ENCODE results near the gene DERA.
"Not testable (repeated sequence)": the region's sequence is repeated elsewhere in the genome, so short reads cannot be mapped to it uniquely, and the experiment has no call there.

Gene DERA

DNA sequence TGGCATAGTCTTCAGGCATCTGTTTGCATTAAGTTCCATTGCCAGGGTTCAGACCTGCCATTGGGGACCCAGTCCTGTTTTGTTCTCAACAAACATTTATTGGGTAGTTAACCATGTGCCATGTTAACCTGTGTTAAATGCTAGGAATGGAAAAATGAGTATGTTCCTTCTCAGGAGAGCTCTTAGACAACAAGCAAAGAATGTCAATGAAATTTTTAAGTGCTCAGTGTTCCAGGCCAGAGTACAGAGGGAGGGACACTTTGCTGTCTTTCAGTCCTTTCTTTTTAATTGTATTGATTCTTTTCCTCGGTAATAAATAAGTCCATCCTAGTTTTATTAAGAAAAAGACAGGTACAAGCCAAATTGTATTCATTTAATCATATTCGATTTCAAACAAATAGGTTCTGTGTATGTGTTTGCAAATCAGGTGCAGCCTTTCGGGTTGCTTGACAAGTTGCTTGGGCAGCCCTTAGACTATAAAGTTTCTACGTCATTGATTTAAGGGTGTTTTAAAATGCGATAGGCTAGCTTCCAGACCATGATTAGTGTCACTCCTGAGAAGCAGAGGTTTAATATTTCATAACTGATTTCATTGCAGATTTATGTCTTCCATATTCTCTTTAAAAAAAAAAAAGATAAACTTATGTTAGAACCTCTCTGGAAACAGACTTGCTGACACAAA lies 123.1 kb downstream of the DERA start:
- Mint-ChIP-seq H3K36me3 (peaks cover 34% of the 10 kb centered on the region), H3K9me3 (ENCODE audit: low read depth) (no peaks in the 10 kb centered on the region), H3K4me1 (ENCODE audit: low read depth) (no peaks in the 10 kb centered on the region), H3K27ac (no peak overlapping the region), H3K4me3 (no peak overlapping the region), H3K27me3 (no peaks in the 10 kb centered on the region)

DNA sequence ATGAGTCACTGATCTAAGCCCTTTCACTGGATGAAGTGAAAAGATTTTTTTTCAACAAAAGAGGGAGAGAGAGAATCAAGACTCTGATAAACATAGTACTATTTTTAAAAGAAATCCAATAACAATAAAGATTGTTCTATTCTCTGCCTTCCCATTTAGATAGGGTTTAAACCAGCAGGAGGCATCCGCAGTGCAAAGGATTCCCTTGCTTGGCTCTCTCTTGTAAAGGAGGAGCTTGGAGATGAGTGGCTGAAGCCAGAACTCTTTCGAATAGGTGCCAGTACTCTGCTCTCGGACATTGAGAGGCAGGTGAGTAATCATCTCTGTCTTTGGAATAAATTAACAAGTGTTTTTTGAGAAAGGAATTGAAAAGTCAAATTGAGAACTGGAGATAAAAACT lies 124.9 kb downstream of the DERA start:
- Mint-ChIP-seq H3K9me3 (ENCODE audit: low read depth) (no peaks in the 10 kb centered on the region), H3K27ac (no peak overlapping the region), H3K4me1 (ENCODE audit: low read depth) (no peaks in the 10 kb centered on the region), H3K27me3 (no peaks in the 10 kb centered on the region), H3K36me3 (peaks cover 38% of the 10 kb centered on the region), H3K4me3 (no peak overlapping the region)

DNA sequence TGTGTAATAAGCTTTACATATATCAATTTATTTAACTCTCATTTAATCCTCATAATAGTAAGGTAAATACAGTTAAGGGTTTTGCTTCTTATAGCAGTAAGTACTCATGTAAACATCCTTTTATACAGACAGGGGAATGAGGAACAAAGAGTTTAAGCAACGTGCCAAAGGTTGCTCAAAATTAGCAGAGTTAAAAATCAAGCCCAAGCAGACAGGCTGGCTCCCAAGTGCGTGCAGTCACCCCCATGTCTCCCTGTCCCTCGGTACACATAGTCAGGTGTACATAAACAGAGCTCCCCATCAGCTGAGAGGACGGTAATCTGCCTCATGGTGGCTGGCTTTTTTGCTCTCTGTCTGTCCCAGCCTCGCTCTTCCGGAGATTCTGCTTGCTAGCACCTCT lies 126.4 kb downstream of the DERA start:
- H3K36me3 Mint-ChIP-seq, result peaks cover 32% of the 10 kb centered on the region
- no peaks in the 10 kb centered on the region for H3K4me1 Mint-ChIP-seq (ENCODE audit: low read depth)
- peaks cover 4% of the 10 kb centered on the region for H3K9me3 Mint-ChIP-seq (ENCODE audit: low read depth)
- no peak overlapping the region for H3K27ac Mint-ChIP-seq
- H3K4me3 Mint-ChIP-seq, result no peak overlapping the region
- H3K27me3 Mint-ChIP-seq, result no peaks in the 10 kb centered on the region

DNA sequence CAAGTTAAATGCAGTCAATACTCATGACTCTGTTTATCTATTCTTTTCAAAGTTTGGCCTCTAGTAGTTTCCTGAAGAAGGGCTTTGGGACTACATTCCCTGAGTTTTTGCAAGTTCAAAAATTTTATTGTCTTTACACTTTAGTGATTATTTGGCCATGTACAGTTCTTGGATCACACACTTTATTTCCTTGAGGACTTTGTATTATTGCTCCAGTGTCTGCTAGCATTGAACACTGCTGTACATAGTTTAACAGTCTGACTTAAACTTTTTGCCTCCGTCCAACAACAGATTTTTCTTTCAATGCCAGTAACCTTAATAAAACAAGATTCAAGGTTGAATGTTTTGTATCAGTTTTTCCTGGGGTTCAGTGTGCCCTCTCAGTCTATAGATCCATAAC lies 132.3 kb downstream of the DERA start:
- no peaks in the 10 kb centered on the region for H3K27me3 Mint-ChIP-seq
- no peaks in the 10 kb centered on the region for H3K4me1 Mint-ChIP-seq (ENCODE audit: low read depth)
- no peak overlapping the region for H3K4me3 Mint-ChIP-seq
- peaks cover 31% of the 10 kb centered on the region for H3K9me3 Mint-ChIP-seq (ENCODE audit: low read depth)
- H3K27ac Mint-ChIP-seq, result no peak overlapping the region
- peaks cover 28% of the 10 kb centered on the region for H3K36me3 Mint-ChIP-seq

DNA sequence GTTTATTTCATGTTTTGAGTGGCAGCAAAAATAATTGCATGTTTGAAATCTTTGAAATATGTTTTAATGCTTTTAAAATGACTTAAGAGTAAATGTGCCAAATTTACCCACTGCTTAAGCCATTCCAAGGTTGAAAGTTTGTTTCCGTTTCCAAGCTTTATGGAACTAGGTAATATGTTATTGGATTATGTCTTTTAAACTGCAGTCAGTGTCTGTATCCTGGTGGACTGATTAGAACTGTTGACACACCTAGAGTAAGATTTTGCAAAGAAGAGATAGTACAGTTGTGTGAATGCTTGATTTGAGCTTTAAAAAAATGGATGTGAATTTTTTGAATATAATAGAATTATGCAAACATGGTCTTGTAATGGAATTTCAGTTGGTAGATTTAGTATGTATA lies 135.1 kb downstream of the DERA start:
- Mint-ChIP-seq H3K9me3 (ENCODE audit: low read depth) (peaks cover 38% of the 10 kb centered on the region), H3K4me1 (ENCODE audit: low read depth) (no peaks in the 10 kb centered on the region), H3K36me3 (peaks cover 26% of the 10 kb centered on the region), H3K4me3 (no peak overlapping the region), H3K27ac (no peak overlapping the region), H3K27me3 (no peaks in the 10 kb centered on the region)

DNA sequence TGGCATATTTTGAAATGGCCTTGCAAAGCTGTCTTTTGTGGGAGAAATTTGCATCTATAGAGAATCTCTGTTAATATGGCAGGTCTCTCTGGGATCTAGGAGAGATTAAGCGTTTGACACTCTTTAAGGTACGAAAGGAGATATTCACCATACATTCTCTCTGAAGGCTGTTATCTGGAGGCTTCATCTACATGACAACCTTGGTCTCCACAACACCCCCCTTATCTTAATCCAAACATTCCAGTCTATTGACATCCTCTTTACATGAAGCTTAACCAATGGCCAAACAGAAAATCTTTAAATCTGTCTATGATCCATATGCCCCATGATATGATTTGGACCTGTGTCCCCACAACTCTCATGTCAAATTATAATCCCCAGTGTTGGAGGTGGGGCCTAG lies 137.4 kb downstream of the DERA start:
- Mint-ChIP-seq H3K4me1 (ENCODE audit: low read depth) (no peaks in the 10 kb centered on the region), H3K36me3 (peaks cover 25% of the 10 kb centered on the region), H3K27me3 (no peaks in the 10 kb centered on the region), H3K27ac (no peak overlapping the region), H3K4me3 (no peak overlapping the region), H3K9me3 (ENCODE audit: low read depth) (peaks cover 43% of the 10 kb centered on the region)

DNA sequence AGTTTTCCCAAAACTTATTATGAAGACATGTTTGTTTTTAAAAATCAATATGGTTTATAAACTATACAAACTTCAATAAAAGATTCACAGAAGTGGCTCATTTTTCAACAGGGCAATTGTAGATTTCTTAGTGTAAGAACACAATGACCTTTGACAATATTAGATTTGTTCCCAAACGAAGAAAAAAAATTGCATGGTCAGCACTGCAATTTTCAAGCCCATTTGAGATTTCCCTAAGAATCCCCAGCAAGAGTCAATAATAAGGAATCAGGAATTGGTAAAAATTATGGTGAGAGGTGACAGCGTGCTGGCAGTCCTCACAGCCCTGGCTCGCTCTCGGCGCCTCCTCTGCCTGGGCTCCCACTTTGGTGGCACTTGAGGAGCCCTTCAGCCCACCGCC lies 145.8 kb downstream of the DERA start:
- Mint-ChIP-seq H3K27ac (no peak overlapping the region), H3K36me3 (no peaks in the 10 kb centered on the region), H3K9me3 (ENCODE audit: low read depth) (peaks cover 26% of the 10 kb centered on the region), H3K27me3 (no peaks in the 10 kb centered on the region), H3K4me3 (no peak overlapping the region), H3K4me1 (ENCODE audit: low read depth) (no peaks in the 10 kb centered on the region)

DNA sequence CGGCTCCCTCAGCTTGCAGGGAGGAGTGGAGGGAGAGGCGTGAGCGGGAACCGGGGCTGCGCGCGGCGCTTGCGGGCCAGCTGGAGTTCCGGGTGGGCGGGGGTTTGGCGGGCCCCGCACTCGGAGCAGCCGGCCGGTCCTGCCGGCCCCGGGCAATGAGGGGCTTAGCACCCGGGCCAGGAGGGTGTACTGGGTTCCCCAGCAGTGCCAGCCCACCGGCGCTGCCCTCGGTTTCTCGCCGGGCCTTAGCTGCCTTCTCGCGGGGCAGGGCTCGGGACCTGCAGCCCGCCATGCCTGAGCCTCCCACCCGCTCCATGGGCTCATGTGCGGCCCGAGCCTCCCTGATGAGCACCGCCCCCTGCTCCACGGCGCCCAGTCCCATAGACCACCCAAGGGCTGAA lies 146.2 kb downstream of the DERA start:
- H3K4me3 Mint-ChIP-seq; H3K27me3 Mint-ChIP-seq; H3K4me1 Mint-ChIP-seq (ENCODE audit: low read depth); H3K36me3 Mint-ChIP-seq; H3K27ac Mint-ChIP-seq: not testable (repeated sequence)
- H3K9me3 Mint-ChIP-seq (ENCODE audit: low read depth), result peaks cover 26% of the 10 kb centered on the region

DNA sequence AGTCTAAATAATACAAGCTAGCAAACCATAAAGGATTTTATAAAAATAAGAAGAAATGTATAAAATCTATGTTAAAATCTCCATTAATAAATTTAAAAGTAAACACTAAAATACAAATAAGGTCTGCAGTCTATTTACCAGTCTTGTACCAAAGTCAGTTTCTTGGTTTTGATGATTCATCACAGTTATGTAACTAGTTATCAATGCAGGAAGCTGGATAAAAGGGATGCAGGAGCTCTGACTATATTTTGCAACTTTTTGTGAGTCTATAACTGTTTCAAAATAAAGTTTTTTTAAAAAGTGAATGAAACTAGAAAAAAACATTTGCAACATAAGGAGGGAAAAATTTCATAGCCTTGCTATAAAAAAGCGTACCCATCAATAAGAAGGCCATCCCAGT lies 151.5 kb downstream of the DERA start:
- Mint-ChIP-seq H3K9me3 (ENCODE audit: low read depth) (no peaks in the 10 kb centered on the region), H3K27ac (no peak overlapping the region), H3K4me1 (ENCODE audit: low read depth) (no peaks in the 10 kb centered on the region), H3K36me3 (no peaks in the 10 kb centered on the region), H3K27me3 (no peaks in the 10 kb centered on the region), H3K4me3 (no peak overlapping the region)

DNA sequence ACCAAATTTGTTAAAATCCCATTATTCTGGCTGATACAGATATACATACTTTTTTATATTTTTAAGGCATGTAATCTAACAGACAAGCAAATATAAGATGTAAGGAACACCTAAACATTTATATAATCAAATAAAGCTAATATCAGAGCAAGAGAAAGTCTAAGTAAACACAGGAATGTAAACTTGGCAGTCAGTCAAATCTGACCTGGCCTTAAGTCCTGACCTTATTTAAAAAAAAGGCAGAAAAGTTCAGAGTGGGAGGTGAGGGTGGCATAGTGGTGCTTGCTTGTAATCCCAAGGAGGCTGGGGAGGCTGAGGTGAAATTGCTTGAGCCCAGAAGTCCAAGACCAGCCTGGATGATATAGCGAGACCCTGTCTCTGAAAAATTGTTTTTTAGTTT lies 152.6 kb downstream of the DERA start:
- H3K36me3 Mint-ChIP-seq, result no peaks in the 10 kb centered on the region
- H3K4me1 Mint-ChIP-seq (ENCODE audit: low read depth), result no peaks in the 10 kb centered on the region
- no peak overlapping the region for H3K4me3 Mint-ChIP-seq
- no peak overlapping the region for H3K27ac Mint-ChIP-seq
- no peaks in the 10 kb centered on the region for H3K27me3 Mint-ChIP-seq
- no peaks in the 10 kb centered on the region for H3K9me3 Mint-ChIP-seq (ENCODE audit: low read depth)

DNA sequence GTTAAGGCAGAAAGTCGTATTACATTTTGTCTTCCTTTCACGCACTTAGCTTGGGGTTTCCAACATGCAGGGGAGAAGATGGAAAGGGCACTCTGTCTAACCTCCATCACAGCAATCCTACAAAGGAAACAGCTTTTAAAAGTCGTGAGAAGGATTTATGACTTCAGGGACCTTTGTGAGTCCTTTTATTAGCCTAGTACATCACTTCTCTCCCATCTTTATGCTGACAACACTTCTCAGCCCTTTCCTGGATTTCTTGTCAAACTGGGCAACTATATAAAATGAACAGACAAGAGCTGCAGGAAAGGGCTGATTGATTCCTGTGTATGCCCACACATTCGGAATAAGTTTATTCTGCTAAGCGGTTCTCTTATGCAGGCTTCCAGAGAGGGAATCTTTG lies 159.0 kb downstream of the DERA start:
- Mint-ChIP-seq H3K4me1 (ENCODE audit: low read depth) (no peaks in the 10 kb centered on the region), H3K4me3 (no peak overlapping the region), H3K9me3 (ENCODE audit: low read depth) (no peaks in the 10 kb centered on the region), H3K36me3 (no peaks in the 10 kb centered on the region), H3K27me3 (no peaks in the 10 kb centered on the region), H3K27ac (no peak overlapping the region)

DNA sequence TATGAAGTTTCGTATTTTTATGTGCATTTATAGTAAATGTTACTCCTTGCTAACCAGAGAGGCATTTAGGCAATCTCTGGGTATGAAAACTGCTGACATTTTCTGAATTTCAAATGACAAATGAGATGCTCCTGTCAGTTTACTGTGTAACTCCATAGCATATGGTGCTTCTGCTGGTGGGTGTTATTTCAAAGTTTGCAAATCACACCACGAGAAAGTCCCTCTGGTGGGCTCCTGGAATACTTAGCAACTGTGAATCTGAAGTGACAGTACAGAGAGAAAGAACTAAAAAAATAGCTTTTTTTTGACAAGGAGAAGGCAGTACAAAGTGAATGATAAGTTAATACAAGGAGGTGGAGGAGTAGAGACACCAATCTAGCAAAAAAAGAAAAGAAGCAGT lies 161.5 kb downstream of the DERA start:
- H3K4me3 Mint-ChIP-seq, result no peak overlapping the region
- no peaks in the 10 kb centered on the region for H3K9me3 Mint-ChIP-seq (ENCODE audit: low read depth)
- no peak overlapping the region for H3K27ac Mint-ChIP-seq
- H3K4me1 Mint-ChIP-seq (ENCODE audit: low read depth), result no peaks in the 10 kb centered on the region
- no peaks in the 10 kb centered on the region for H3K36me3 Mint-ChIP-seq
- no peaks in the 10 kb centered on the region for H3K27me3 Mint-ChIP-seq

DNA sequence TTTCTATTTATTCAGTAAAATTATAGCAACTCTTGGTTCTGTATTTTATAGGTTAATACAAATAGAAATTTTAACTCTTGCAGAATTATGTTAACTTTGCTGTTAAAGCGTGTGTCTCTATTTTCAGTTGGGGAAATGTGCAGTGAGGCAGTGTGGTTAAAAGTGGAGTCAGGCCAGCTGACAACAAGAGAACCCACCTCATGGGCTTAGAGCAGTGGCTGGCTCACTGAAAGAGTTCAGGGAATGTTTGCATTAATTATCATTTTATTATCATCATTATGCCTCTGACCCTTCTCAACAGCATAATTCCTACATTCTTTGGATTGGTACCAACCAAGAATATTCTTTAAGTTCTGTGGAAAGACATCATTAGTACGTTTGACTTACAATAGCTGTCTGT lies 163.8 kb downstream of the DERA start:
- no peak overlapping the region for H3K27ac Mint-ChIP-seq
- no peak overlapping the region for H3K4me3 Mint-ChIP-seq
- no peaks in the 10 kb centered on the region for H3K36me3 Mint-ChIP-seq
- H3K9me3 Mint-ChIP-seq (ENCODE audit: low read depth), result no peaks in the 10 kb centered on the region
- H3K27me3 Mint-ChIP-seq, result no peaks in the 10 kb centered on the region
- H3K4me1 Mint-ChIP-seq (ENCODE audit: low read depth), result no peaks in the 10 kb centered on the region

DNA sequence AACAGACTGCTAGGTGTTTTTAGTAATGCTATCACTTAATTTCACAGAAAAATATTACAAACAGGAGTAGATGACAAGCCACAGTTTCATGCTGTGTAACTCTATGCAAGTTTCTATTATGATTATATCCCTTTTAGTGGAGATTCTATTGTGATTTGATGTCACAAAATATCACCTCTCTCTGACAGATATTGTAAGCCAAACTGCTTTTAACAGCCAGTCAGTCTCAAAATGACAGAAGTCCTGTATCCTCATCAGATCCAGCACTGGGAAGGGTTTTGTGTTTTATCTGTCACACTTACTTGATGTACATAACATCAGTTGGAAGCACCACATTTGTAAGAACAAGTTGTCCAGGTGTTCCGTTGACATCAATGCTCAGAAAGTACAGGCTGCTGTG lies 164.8 kb downstream of the DERA start:
- Mint-ChIP-seq H3K4me1 (ENCODE audit: low read depth) (no peaks in the 10 kb centered on the region), H3K4me3 (no peak overlapping the region), H3K27me3 (no peaks in the 10 kb centered on the region), H3K36me3 (no peaks in the 10 kb centered on the region), H3K9me3 (ENCODE audit: low read depth) (no peaks in the 10 kb centered on the region), H3K27ac (no peak overlapping the region)

DNA sequence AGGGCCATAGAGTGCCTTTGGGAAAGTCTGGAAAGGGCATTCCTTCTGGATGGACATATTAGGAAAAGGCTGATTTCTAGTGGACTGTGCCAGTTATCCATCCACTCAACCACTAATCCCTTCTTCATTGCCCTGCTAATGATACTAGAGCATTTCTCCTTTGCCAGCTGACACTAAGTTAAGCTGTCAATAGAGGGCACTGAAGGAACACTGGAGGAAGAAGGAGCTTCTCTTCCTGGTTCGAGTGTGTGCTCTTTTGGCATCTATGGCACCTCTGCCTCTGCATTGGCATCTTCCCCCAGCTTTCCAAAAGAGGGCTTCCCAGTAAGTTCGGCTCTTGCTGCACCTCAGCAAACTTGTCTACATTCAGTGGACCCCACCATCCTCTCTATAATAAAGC lies 165.4 kb downstream of the DERA start:
- Mint-ChIP-seq H3K4me3 (no peak overlapping the region), H3K27ac (no peak overlapping the region), H3K9me3 (ENCODE audit: low read depth) (no peaks in the 10 kb centered on the region), H3K36me3 (no peaks in the 10 kb centered on the region), H3K27me3 (no peaks in the 10 kb centered on the region), H3K4me1 (ENCODE audit: low read depth) (no peaks in the 10 kb centered on the region)

DNA sequence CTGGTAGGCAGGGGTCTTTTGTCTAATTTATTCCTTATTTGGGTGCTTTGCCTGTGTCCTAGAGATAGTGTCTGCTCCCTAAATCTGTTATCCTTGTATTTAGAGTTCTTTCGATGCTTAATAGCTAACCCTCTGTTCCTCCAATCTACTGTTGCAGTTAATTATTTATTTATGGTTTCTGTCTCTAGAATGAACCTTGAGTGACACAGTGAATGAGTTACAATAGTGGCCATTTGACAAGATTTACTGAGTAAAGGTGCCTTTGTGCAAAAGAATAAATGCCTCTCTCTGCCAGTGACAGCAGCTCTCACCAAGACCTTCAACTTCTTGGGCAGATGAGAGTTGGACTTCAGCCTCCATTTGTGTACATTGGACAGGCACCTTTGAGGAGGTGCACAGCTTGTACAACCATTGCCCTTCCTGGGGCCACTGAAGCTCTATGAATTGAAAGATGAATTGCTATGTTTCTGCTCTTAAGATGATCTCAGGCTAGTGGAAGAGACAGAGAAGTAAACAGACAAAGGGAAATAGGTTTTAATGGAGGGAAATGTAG lies 165.9 kb downstream of the DERA start:
- no peaks in the 10 kb centered on the region for H3K9me3 Mint-ChIP-seq (ENCODE audit: low read depth)
- H3K27ac Mint-ChIP-seq, result no peak overlapping the region
- H3K4me3 Mint-ChIP-seq, result no peak overlapping the region
- no peaks in the 10 kb centered on the region for H3K36me3 Mint-ChIP-seq
- H3K4me1 Mint-ChIP-seq (ENCODE audit: low read depth), result no peaks in the 10 kb centered on the region
- no peaks in the 10 kb centered on the region for H3K27me3 Mint-ChIP-seq
